Measurements from ENCODE around the gene FAM83E. TPM values are rescaled to one million over a fixed set of nuclear protein-coding genes. Genes with fewer than 3 reads are reported as not detected.

The FAM83E gene
- total and polyA plus RNA-seq, 2 donors (not counting 1 experiment from before 2014, with no cell fraction given) = 0.15 to 4.1 TPM

Other genes with a start within 250 kb of the FAM83E start
- 60.5 and 62.7 TPM in 2 replicates for gene KDELR1, start 223.5 kb downstream of the FAM83E start, total RNA-seq
- 33.3 and 34.0 TPM in 2 replicates for gene KDELR1, start 223.5 kb downstream of the FAM83E start, polyA plus RNA-seq
- not detected in 2 replicates for gene GRIN2D, start 221.4 kb downstream of the FAM83E start, total RNA-seq
- gene GRIN2D, start 221.4 kb downstream of the FAM83E start, polyA plus RNA-seq = not detected in 2 replicates
- gene GRWD1, start 169.1 kb downstream of the FAM83E start, total RNA-seq = 38.6 and 40.7 TPM in 2 replicates
- 10.6 and 12.0 TPM in 2 replicates for gene GRWD1, start 169.1 kb downstream of the FAM83E start, polyA plus RNA-seq
- gene KCNJ14, start 159.5 kb downstream of the FAM83E start, total RNA-seq = 2.1 and 2.3 TPM in 2 replicates
- 1.5 and 2.1 TPM in 2 replicates for gene KCNJ14, start 159.5 kb downstream of the FAM83E start, polyA plus RNA-seq
- gene CYTH2, start 145.7 kb downstream of the FAM83E start, total RNA-seq = 56.0 and 62.6 TPM in 2 replicates
- 31.4 and 40.7 TPM in 2 replicates for gene CYTH2, start 145.7 kb downstream of the FAM83E start, polyA plus RNA-seq
- gene LMTK3, start 103.2 kb downstream of the FAM83E start, total RNA-seq = 1.6 and 1.9 TPM in 2 replicates
- 0.19 and 0.25 TPM in 2 replicates for gene LMTK3, start 103.2 kb downstream of the FAM83E start, polyA plus RNA-seq
- gene SULT2B1, start 62.9 kb downstream of the FAM83E start, total RNA-seq = not detected in 2 replicates
- gene SULT2B1, start 62.9 kb downstream of the FAM83E start, polyA plus RNA-seq = not detected in 2 replicates
- not detected in 2 replicates for gene SPACA4, start 8.3 kb downstream of the FAM83E start, total RNA-seq
- gene SPACA4, start 8.3 kb downstream of the FAM83E start, polyA plus RNA-seq = not detected in 2 replicates
- gene RPL18, start 4.1 kb upstream of the FAM83E start, total RNA-seq = 2,217 and 2,248 TPM in 2 replicates
- 3,187 and 4,393 TPM in 2 replicates for gene RPL18, start 4.1 kb upstream of the FAM83E start, polyA plus RNA-seq
- gene SPHK2, start 4.4 kb upstream of the FAM83E start, total RNA-seq = 45.4 and 47.3 TPM in 2 replicates
- 14.2 and 17.0 TPM in 2 replicates for gene SPHK2, start 4.4 kb upstream of the FAM83E start, polyA plus RNA-seq
- gene DBP, start 22.3 kb upstream of the FAM83E start, total RNA-seq = 33.0 and 33.2 TPM in 2 replicates
- 14.9 and 23.5 TPM in 2 replicates for gene DBP, start 22.3 kb upstream of the FAM83E start, polyA plus RNA-seq
- 25.7 and 27.7 TPM in 2 replicates for gene CA11, start 31.1 kb upstream of the FAM83E start, total RNA-seq
- gene CA11, start 31.1 kb upstream of the FAM83E start, polyA plus RNA-seq = 6.2 and 6.5 TPM in 2 replicates
- 1.2 and 2.5 TPM in 2 replicates for gene NTN5, start 57.9 kb upstream of the FAM83E start, total RNA-seq
- gene NTN5, start 57.9 kb upstream of the FAM83E start, polyA plus RNA-seq = 1.8 and 3.0 TPM in 2 replicates
- gene FUT2, start 80.9 kb upstream of the FAM83E start, total RNA-seq = not detected in 2 replicates
- gene FUT2, start 80.9 kb upstream of the FAM83E start, polyA plus RNA-seq = not detected in 2 replicates
- gene MAMSTR, start 104.6 kb upstream of the FAM83E start, total RNA-seq = 1.6 and 2.4 TPM in 2 replicates
- 0.17 and 0.60 TPM in 2 replicates for gene MAMSTR, start 104.6 kb upstream of the FAM83E start, polyA plus RNA-seq
- gene RASIP1, start 125.5 kb upstream of the FAM83E start, total RNA-seq = 0.20 TPM in 1 of 2 replicates, not detected in the other
- gene RASIP1, start 125.5 kb upstream of the FAM83E start, polyA plus RNA-seq = 0.19 TPM in 1 of 2 replicates, not detected in the other
- gene IZUMO1, start 131.8 kb upstream of the FAM83E start, total RNA-seq = not detected in 2 replicates
- gene IZUMO1, start 131.8 kb upstream of the FAM83E start, polyA plus RNA-seq = not detected in 2 replicates
- gene FUT1, start 137.6 kb upstream of the FAM83E start, total RNA-seq = not detected in 2 replicates
- not detected in 2 replicates for gene FUT1, start 137.6 kb upstream of the FAM83E start, polyA plus RNA-seq
- not detected in 2 replicates for gene FGF21, start 140.4 kb upstream of the FAM83E start, total RNA-seq
- not detected in 2 replicates for gene FGF21, start 140.4 kb upstream of the FAM83E start, polyA plus RNA-seq
- gene BCAT2, start 196.0 kb upstream of the FAM83E start, total RNA-seq = 39.1 and 42.9 TPM in 2 replicates
- 27.4 and 36.3 TPM in 2 replicates for gene BCAT2, start 196.0 kb upstream of the FAM83E start, polyA plus RNA-seq
- 2.9 and 5.1 TPM in 2 replicates for gene HSD17B14, start 221.4 kb upstream of the FAM83E start, total RNA-seq
- gene HSD17B14, start 221.4 kb upstream of the FAM83E start, polyA plus RNA-seq = 1.8 and 2.5 TPM in 2 replicates

All from B cell (primary cell).